ENCODE results near the gene GXYLT1. TPM values are rescaled to one million over a fixed set of nuclear protein-coding genes. Genes with fewer than 3 reads are reported as not detected.

Gene GXYLT1
- total and polyA plus RNA-seq, 4 donors = 2.5 to 23.2 (median 6.4) TPM

DNA sequence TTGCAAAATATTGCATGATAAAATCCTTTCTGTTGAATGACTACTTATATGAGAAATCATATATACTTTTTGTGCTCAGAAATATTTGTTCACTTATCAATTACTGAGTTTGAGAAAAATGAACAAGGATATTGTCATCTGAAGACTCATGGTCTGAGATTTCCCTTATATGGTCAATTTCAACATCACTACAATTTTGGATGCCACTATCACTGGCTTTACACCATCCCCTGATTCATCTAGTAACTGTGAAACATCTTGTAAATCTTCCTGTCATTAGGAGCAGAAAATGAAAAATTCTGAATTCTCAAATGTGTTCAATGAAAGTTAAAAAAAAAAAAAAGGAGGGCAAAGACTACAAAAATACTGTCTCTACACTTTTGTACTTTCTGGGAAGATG, 21.8 kb upstream of the GXYLT1 start:
- no peaks in the 10 kb centered on the region for H3K9me3 ChIP-seq (ENCODE audit: control insufficient read depth in 4 of 4, insufficient read depth in 3 of 4, low read length in 3 of 4)
- TF ChIP-seq, protein P1, sequence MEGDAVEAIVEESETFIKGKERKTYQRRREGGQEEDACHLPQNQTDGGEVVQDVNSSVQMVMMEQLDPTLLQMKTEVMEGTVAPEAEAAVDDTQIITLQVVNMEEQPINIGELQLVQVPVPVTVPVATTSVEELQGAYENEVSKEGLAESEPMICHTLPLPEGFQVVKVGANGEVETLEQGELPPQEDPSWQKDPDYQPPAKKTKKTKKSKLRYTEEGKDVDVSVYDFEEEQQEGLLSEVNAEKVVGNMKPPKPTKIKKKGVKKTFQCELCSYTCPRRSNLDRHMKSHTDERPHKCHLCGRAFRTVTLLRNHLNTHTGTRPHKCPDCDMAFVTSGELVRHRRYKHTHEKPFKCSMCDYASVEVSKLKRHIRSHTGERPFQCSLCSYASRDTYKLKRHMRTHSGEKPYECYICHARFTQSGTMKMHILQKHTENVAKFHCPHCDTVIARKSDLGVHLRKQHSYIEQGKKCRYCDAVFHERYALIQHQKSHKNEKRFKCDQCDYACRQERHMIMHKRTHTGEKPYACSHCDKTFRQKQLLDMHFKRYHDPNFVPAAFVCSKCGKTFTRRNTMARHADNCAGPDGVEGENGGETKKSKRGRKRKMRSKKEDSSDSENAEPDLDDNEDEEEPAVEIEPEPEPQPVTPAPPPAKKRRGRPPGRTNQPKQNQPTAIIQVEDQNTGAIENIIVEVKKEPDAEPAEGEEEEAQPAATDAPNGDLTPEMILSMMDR (IDR thresholded peaks at IDR 0.05; ENCODE audit: control extremely low read depth, extremely low read depth) = no peak
- peaks cover 0 to 3% (median 0%) of the 10 kb centered on the region in 5 donors for H3K4me1 ChIP-seq (ENCODE audit: control insufficient read depth in 5 of 5, insufficient read depth in 5 of 5, low read length in 5 of 5)
- no peak overlapping the region for H3K9ac ChIP-seq (ENCODE audit: insufficient read depth in 1 of 2, low read length in 2 of 2)
- peaks cover 0 to 2% (median 0%) of the 10 kb centered on the region in 4 donors for H3K36me3 ChIP-seq (ENCODE audit: control insufficient read depth in 4 of 4, insufficient read depth in 4 of 4, low read length in 4 of 4)
- DNase-seq (no peak), ATAC-seq (ENCODE audit: insufficient read depth, low FRiP score) (no peak)
- H3K4me3 ChIP-seq = no peak overlapping the region
- H3K27ac ChIP-seq (ENCODE audit: low read depth in 1 of 2, low read length in 1 of 2) = no peak overlapping the region
- no peaks in the 10 kb centered on the region for H3K27me3 ChIP-seq (ENCODE audit: control insufficient read depth in 3 of 3, insufficient read depth in 3 of 3, low read length in 2 of 3)

DNA sequence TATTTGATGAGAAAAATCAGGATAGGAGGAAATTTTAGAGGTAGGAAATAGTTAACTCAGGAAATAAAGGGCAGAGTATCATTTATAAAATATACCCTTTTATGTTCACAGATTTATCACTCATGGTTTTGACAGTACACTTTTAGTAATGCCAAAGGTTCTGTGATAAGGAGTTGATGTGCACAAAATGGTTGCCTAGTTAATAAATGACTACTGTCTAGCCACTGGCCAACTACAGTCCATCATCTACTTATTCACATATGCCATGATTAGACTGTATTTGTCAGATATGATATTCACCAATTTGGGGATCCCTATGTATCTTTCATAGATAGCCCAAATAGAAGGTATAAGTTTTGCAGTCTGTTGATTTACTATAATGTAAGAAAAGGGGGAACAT, 19.2 kb upstream of the GXYLT1 start:
- Histone ChIP-seq H3K4me1 (ENCODE audit: control insufficient read depth in 5 of 5, insufficient read depth in 5 of 5, low read length in 5 of 5) (peaks cover 0 to 3% (median 0%) of the 10 kb centered on the region in 5 donors), H3K4me3 (no peak overlapping the region), H3K9ac (ENCODE audit: insufficient read depth in 1 of 2, low read length in 2 of 2) (no peak overlapping the region), H3K9me3 (ENCODE audit: control insufficient read depth in 4 of 4, insufficient read depth in 3 of 4, low read length in 3 of 4) (no peaks in the 10 kb centered on the region), H3K27me3 (ENCODE audit: control insufficient read depth in 3 of 3, insufficient read depth in 3 of 3, low read length in 2 of 3) (no peaks in the 10 kb centered on the region), H3K36me3 (ENCODE audit: control insufficient read depth in 4 of 4, insufficient read depth in 4 of 4, low read length in 4 of 4) (peaks cover 0 to 6% (median 3%) of the 10 kb centered on the region in 4 donors), H3K27ac (ENCODE audit: low read depth in 1 of 2, low read length in 1 of 2) (no peak overlapping the region)
- TF ChIP-seq, protein P1 (IDR thresholded peaks at IDR 0.05; ENCODE audit: control extremely low read depth, extremely low read depth) = no peak
- ATAC-seq (ENCODE audit: insufficient read depth, low FRiP score) = no peak
- no peak for DNase-seq

DNA sequence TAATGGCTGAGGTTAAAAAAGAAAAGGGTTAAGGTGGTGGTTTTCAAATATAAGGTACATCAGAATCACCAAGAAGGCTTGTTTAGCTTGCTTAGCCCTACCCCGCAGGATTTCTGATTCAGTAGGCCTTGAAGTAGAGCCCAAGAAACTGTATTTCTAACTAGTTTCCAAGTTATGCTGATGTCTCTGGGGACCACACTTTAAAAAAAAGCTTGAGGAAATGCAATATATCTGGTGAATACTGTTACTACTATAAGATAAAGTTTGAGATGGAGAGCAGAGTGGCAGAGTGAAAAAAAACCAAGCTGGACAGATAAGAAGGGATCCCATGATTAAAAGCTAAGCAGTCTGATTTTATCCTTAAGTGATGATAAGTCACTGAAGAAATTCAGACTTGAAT, 18.3 kb upstream of the GXYLT1 start:
- TF ChIP-seq, protein P1 (IDR thresholded peaks at IDR 0.05; ENCODE audit: control extremely low read depth, extremely low read depth) = no peak
- Histone ChIP-seq H3K36me3 (ENCODE audit: control insufficient read depth in 4 of 4, insufficient read depth in 4 of 4, low read length in 4 of 4) (peaks cover 0 to 6% (median 4%) of the 10 kb centered on the region in 4 donors), H3K9ac (ENCODE audit: insufficient read depth in 1 of 2, low read length in 2 of 2) (no peak overlapping the region), H3K27ac (ENCODE audit: low read depth in 1 of 2, low read length in 1 of 2) (no peak overlapping the region), H3K9me3 (ENCODE audit: control insufficient read depth in 4 of 4, insufficient read depth in 3 of 4, low read length in 3 of 4) (no peaks in the 10 kb centered on the region), H3K4me1 (ENCODE audit: control insufficient read depth in 5 of 5, insufficient read depth in 5 of 5, low read length in 5 of 5) (peaks cover 0 to 3% (median 0%) of the 10 kb centered on the region in 5 donors), H3K27me3 (ENCODE audit: control insufficient read depth in 3 of 3, insufficient read depth in 3 of 3, low read length in 2 of 3) (no peaks in the 10 kb centered on the region), H3K4me3 (no peak overlapping the region)
- 86 to 100% methylated on average over 1 of the region's 1 CpG for WGBS, 2 donors
- no peak for ATAC-seq (ENCODE audit: insufficient read depth, low FRiP score)
- DNase-seq = no peak

DNA sequence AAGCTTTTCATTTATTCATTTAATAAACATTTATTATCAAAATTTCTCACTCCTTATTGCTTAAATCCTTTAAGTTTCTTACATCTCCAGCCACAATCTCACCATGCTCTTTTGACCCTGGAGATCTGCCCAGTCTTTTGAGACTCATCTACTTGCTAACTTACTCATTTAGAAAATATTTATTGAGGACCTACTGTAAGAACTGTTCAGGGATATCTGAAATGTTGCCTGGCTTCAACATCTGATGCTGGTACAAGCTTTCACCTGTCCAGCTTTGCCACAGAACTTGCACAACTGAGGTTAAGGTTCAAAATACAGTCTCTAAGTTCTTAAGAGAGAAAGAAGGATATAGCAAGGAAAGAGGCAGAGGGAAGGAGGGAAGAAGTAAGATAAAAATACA, 17.5 kb upstream of the GXYLT1 start:
- DNase-seq (no peak), ATAC-seq (ENCODE audit: insufficient read depth, low FRiP score) (no peak)
- Histone ChIP-seq H3K4me3 (no peak overlapping the region), H3K27me3 (ENCODE audit: control insufficient read depth in 3 of 3, insufficient read depth in 3 of 3, low read length in 2 of 3) (no peaks in the 10 kb centered on the region), H3K9ac (ENCODE audit: insufficient read depth in 1 of 2, low read length in 2 of 2) (no peak overlapping the region), H3K4me1 (ENCODE audit: control insufficient read depth in 5 of 5, insufficient read depth in 5 of 5, low read length in 5 of 5) (peaks cover 0 to 3% (median 0%) of the 10 kb centered on the region in 5 donors), H3K9me3 (ENCODE audit: control insufficient read depth in 4 of 4, insufficient read depth in 3 of 4, low read length in 3 of 4) (no peaks in the 10 kb centered on the region), H3K36me3 (ENCODE audit: control insufficient read depth in 4 of 4, insufficient read depth in 4 of 4, low read length in 4 of 4) (peaks cover 0 to 6% (median 4%) of the 10 kb centered on the region in 4 donors), H3K27ac (ENCODE audit: low read depth in 1 of 2, low read length in 1 of 2) (peak overlapping the region in 1 of 2 donors; percentile 10)
- TF ChIP-seq, protein P1 (IDR thresholded peaks at IDR 0.05; ENCODE audit: control extremely low read depth, extremely low read depth) = no peak

Data from lung (tissue), 12 donors.